Panc1 (cell line): ENCODE measurements around the gene PARP16. TPM values are rescaled to one million over a fixed set of nuclear protein-coding genes. Genes with fewer than 3 reads are reported as not detected.
A peak's percentile ranks its signal among the peaks of the same experiment; 100 is the strongest.

Experiments
- ATAC-seq: fragments of 200-7000 bp; cut with Tn5 transposase; 2 replicates; pipeline ENCODE4 v1.9.1; 2020; ENCODE audit warnings: mild to moderate bottlenecking, moderate library complexity
- BruUV-seq: library from RNA; stranded (reverse); fragments of 400-500 nt; replicated peaks from 2 replicates; lab custom pipeline; 2021; lab: Mats Ljungman, UMichigan
- CTCF ChIA-PET: fragments of 300-600 bp; sonication (Branson Sonifier 250); formaldehyde crosslinking; loops from one replicate; lab custom pipeline; 2022; ENCODE audit warnings: antibody characterized with exemption; lab: Charles Lee
- POLR2A ChIA-PET: fragments of 300-600 bp; sonication (Branson Sonifier 250); formaldehyde crosslinking; loops from one replicate; lab custom pipeline; 2022; ENCODE audit warnings: antibody characterized with exemption; lab: Charles Lee
- DNase-seq: peaks from one replicate; pipeline ENCODE4 v3.0.0-alpha.2; 2010; ENCODE audit warnings: low read depth, low spot score
- H3K27ac ChIP-seq: 2 replicates; pipeline ENCODE4 v1.5.1; 2011; ENCODE audit warnings: mild to moderate bottlenecking, low read length, inconsistent platforms
- H3K27me3 ChIP-seq: fragments of 200-500 bp; sonication (Bioruptor generic); 2 replicates; pipeline ENCODE4 v1.6.0; 2014; ENCODE audit warnings: low read length, inconsistent platforms; ENCODE audit not compliant: control insufficient read depth, insufficient read depth
- H3K36me3 ChIP-seq: fragments of 200-500 bp; sonication (Bioruptor generic); 2 replicates; pipeline ENCODE4 v1.5.1; 2014; ENCODE audit warnings: inconsistent platforms, mild to moderate bottlenecking, low read length, moderate library complexity; ENCODE audit not compliant: control insufficient read depth, insufficient read depth
- H3K4me1 ChIP-seq: 2 replicates; pipeline ENCODE4 v1.5.1; 2011; ENCODE audit warnings: inconsistent platforms, mild to moderate bottlenecking, low read length, moderate library complexity; ENCODE audit not compliant: control insufficient read depth, insufficient read depth
- H3K4me3 ChIP-seq, 2 experiments: 2 replicates each; pipeline ENCODE4 v1.5.1; 2011 to 2012; ENCODE audit warnings: low read depth in 2 of 2, low read length in 2 of 2, mild to moderate bottlenecking in 2 of 2, inconsistent platforms in 1 of 2, moderate library complexity in 1 of 2
- H3K9me3 ChIP-seq: fragments of 200-500 bp; sonication (Bioruptor generic); 2 replicates; pipeline ENCODE4 v1.5.1; 2014; ENCODE audit warnings: low read depth, mild to moderate bottlenecking, inconsistent platforms, low read length, moderate library complexity; ENCODE audit not compliant: control insufficient read depth, insufficient read depth
- POLR2AphosphoS5 ChIP-seq: IDR thresholded peaks from 2 replicates; pipeline ENCODE4 v1.6.1; 2012; ENCODE audit warnings: mild to moderate bottlenecking, low read depth, low read length, moderate library complexity
- REST ChIP-seq, 2 experiments: IDR thresholded peaks; 2 replicates each; pipeline ENCODE4 v1.6.1; 2011 to 2012; ENCODE audit warnings: low read depth in 2 of 2, control low read depth in 1 of 2, low read length in 1 of 2, mild to moderate bottlenecking in 1 of 2, moderate library complexity in 1 of 2; ENCODE audit not compliant: insufficient read depth in 1 of 2
- SIN3A ChIP-seq: IDR thresholded peaks from 2 replicates; pipeline ENCODE4 v1.6.1; 2012; ENCODE audit warnings: low read depth, mild to moderate bottlenecking, low read length, moderate library complexity, borderline replicate concordance; ENCODE audit not compliant: insufficient read depth
- TCF7L2 ChIP-seq: IDR thresholded peaks from 2 replicates; pipeline ENCODE4 v1.6.1; 2011; ENCODE audit warnings: mild to moderate bottlenecking, low read depth, low read length, inconsistent platforms
- in situ Hi-C: cut with HindIII; loops from 2 replicates; pipeline ENCODE4 v1.10.0; 2016; ENCODE audit warnings: low sequenced_read_pairs, low pct_unique_long_range_greater_than_20kb
- intact Hi-C: fragments of 100-400 bp; cut with micrococcal nuclease; formaldehyde crosslinking; loops from one replicate; pipeline ENCODE4 v1.10.0; 2022; ENCODE audit not compliant: unreplicated experiment
- total RNA-seq: library from RNA; stranded (reverse); gene quantifications from one replicate; pipeline ENCODE4 v1.2.1, GENCODE V29; 2021; ENCODE audit not compliant: unreplicated experiment
- TF ChIP-seq, protein P1 (sequence below): fragments of 450-650 bp; IDR thresholded peaks from 2 replicates; pipeline ENCODE4 v1.5.1; 2017; ENCODE audit warnings: mild to moderate bottlenecking

Gene PARP16
- total RNA-seq, 1 experiment from 2014 or later: 15.4 TPM

- H3K27ac ChIP-seq: no peak overlapping the region
- TF ChIP-seq TCF7L2: no peak
- no peak for TF ChIP-seq SIN3A
- TF ChIP-seq REST (IDR thresholded peaks at IDR 0.05; ENCODE audit: insufficient read depth in 1 of 2, low read depth in 2 of 2, low read length in 1 of 2): no peak
- TF ChIP-seq, protein P1, sequence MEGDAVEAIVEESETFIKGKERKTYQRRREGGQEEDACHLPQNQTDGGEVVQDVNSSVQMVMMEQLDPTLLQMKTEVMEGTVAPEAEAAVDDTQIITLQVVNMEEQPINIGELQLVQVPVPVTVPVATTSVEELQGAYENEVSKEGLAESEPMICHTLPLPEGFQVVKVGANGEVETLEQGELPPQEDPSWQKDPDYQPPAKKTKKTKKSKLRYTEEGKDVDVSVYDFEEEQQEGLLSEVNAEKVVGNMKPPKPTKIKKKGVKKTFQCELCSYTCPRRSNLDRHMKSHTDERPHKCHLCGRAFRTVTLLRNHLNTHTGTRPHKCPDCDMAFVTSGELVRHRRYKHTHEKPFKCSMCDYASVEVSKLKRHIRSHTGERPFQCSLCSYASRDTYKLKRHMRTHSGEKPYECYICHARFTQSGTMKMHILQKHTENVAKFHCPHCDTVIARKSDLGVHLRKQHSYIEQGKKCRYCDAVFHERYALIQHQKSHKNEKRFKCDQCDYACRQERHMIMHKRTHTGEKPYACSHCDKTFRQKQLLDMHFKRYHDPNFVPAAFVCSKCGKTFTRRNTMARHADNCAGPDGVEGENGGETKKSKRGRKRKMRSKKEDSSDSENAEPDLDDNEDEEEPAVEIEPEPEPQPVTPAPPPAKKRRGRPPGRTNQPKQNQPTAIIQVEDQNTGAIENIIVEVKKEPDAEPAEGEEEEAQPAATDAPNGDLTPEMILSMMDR: no peak
- TF ChIP-seq POLR2AphosphoS5: no peak
- no peaks in the 10 kb centered on the region; the same call in 1 of the 2 replicates for H3K36me3 ChIP-seq
- no peaks in the 10 kb centered on the region for H3K9me3 ChIP-seq
- in situ Hi-C loops: no loop called here
- no peaks in the 10 kb centered on the region for H3K4me1 ChIP-seq
- H3K4me3 ChIP-seq: no peak overlapping the region
- H3K27me3 ChIP-seq: no peaks in the 10 kb centered on the region
- POLR2A ChIA-PET: no interaction called here
- CTCF ChIA-PET: no interaction called here
- ATAC-seq (no peak), DNase-seq (no peak)
- TSS peak; percentile 68 for BruUV-seq
- intact Hi-C loops: no loop called here
Measured at GRCh38 chr15:65258375-65259262, 28.1 kb downstream of the PARP16 start.

- ChIA-PET POLR2A (no interaction called here), CTCF (interaction anchor here (0.6 kb wide), 1 partner anchor 24 kb away, joined by 3 read pairs; no protein-coding TSS in a partner anchor)
- no peaks in the 10 kb centered on the region for H3K4me1 ChIP-seq
- no peak overlapping the region for H3K4me3 ChIP-seq
- no peaks in the 10 kb centered on the region; the same call in 1 of the 2 replicates for H3K36me3 ChIP-seq
- intact Hi-C loops (no loop called here), in situ Hi-C loops (no loop called here)
- no peaks in the 10 kb centered on the region for H3K27me3 ChIP-seq
- H3K9me3 ChIP-seq: no peaks in the 10 kb centered on the region
- H3K27ac ChIP-seq: no peak overlapping the region
- no peak for ATAC-seq
- no TSS peak for BruUV-seq
- TF ChIP-seq REST (IDR thresholded peaks at IDR 0.05; ENCODE audit: insufficient read depth in 1 of 2, low read depth in 2 of 2, low read length in 1 of 2): no peak
- no peak for DNase-seq
Measured at GRCh38 chr15:65255486-65256140, 31.1 kb downstream of the PARP16 start.
